T-helper 2 cell treated with Interferon-gamma antibody and Interleukin-4, amounts not matched to agents 5 μg/mL and 100 μg/mL, for 36 hours (primary cell): ENCODE results near the gene PTPN1.

Experiments
- DNase-seq: peaks from one replicate; pipeline ENCODE4 v3.0.0; 2021; ENCODE audit warnings: low spot score
- H3K27ac Mint-ChIP-seq: one replicate; pipeline ENCODE4 v1.8.0; 2021; ENCODE audit warnings: mild to moderate bottlenecking, mixed read lengths
- H3K27me3 Mint-ChIP-seq: one replicate; pipeline ENCODE4 v1.8.0; 2021; ENCODE audit warnings: low read depth, mixed read lengths
- H3K36me3 Mint-ChIP-seq: one replicate; pipeline ENCODE4 v1.8.0; 2021; ENCODE audit warnings: low read depth, mixed read lengths
- H3K4me1 Mint-ChIP-seq: one replicate; pipeline ENCODE4 v1.8.0; 2021; ENCODE audit warnings: low read depth, mixed read lengths
- H3K4me3 Mint-ChIP-seq: one replicate; pipeline ENCODE4 v1.8.0; 2022; ENCODE audit warnings: mild to moderate bottlenecking, moderate library complexity, mixed read lengths
- H3K9me3 Mint-ChIP-seq: one replicate; pipeline ENCODE4 v1.8.0; 2021; ENCODE audit warnings: mixed read lengths

The PTPN1 gene

GRCh38 chr20:50580842-50581544 lies 70.8 kb downstream of the PTPN1 start:
- peaks cover 3% of the 10 kb centered on the region for H3K4me1 Mint-ChIP-seq
- H3K36me3 Mint-ChIP-seq, result peaks cover 60% of the 10 kb centered on the region
- DNase-seq, result no peak
- no peak overlapping the region for H3K4me3 Mint-ChIP-seq
- peak overlapping the region; percentile 20 for H3K27ac Mint-ChIP-seq
- H3K27me3 Mint-ChIP-seq, result no peaks in the 10 kb centered on the region
- no peaks in the 10 kb centered on the region for H3K9me3 Mint-ChIP-seq

- H3K27me3 Mint-ChIP-seq, result no peaks in the 10 kb centered on the region
- peaks cover 63% of the 10 kb centered on the region for H3K36me3 Mint-ChIP-seq
- H3K4me1 Mint-ChIP-seq, result peaks cover 3% of the 10 kb centered on the region
- no peak for DNase-seq
- H3K9me3 Mint-ChIP-seq, result no peaks in the 10 kb centered on the region
- H3K4me3 Mint-ChIP-seq, result no peak overlapping the region
- H3K27ac Mint-ChIP-seq, result no peak overlapping the region
Measured at GRCh38 chr20:50582092-50582491, 71.9 kb downstream of the PTPN1 start.

- no peak overlapping the region for H3K27ac Mint-ChIP-seq
- peaks cover 61% of the 10 kb centered on the region for H3K36me3 Mint-ChIP-seq
- H3K27me3 Mint-ChIP-seq, result no peaks in the 10 kb centered on the region
- peaks cover 3% of the 10 kb centered on the region for H3K4me1 Mint-ChIP-seq
- no peak overlapping the region for H3K4me3 Mint-ChIP-seq
- DNase-seq, result no peak
- H3K9me3 Mint-ChIP-seq, result no peaks in the 10 kb centered on the region
Measured at GRCh38 chr20:50582591-50583234, 72.5 kb downstream of the PTPN1 start.

GRCh38 chr20:50583442-50584150 lies 73.4 kb downstream of the PTPN1 start:
- DNase-seq, result no peak
- H3K36me3 Mint-ChIP-seq, result peaks cover 58% of the 10 kb centered on the region
- H3K27ac Mint-ChIP-seq, result no peak overlapping the region
- no peak overlapping the region for H3K4me3 Mint-ChIP-seq
- H3K9me3 Mint-ChIP-seq, result no peaks in the 10 kb centered on the region
- peaks cover 3% of the 10 kb centered on the region for H3K4me1 Mint-ChIP-seq
- no peaks in the 10 kb centered on the region for H3K27me3 Mint-ChIP-seq

- Mint-ChIP-seq H3K36me3 (peaks cover 51% of the 10 kb centered on the region), H3K27ac (no peak overlapping the region), H3K4me3 (no peak overlapping the region), H3K4me1 (peaks cover 3% of the 10 kb centered on the region), H3K27me3 (no peaks in the 10 kb centered on the region), H3K9me3 (no peaks in the 10 kb centered on the region)
- DNase-seq, result no peak
Measured at GRCh38 chr20:50584687-50585086, 74.5 kb downstream of the PTPN1 start.

GRCh38 chr20:50585214-50585613 lies 75.0 kb downstream of the PTPN1 start:
- DNase-seq, result no peak
- Mint-ChIP-seq H3K27ac (no peak overlapping the region), H3K9me3 (no peaks in the 10 kb centered on the region), H3K36me3 (peaks cover 48% of the 10 kb centered on the region), H3K27me3 (no peaks in the 10 kb centered on the region), H3K4me1 (peaks cover 3% of the 10 kb centered on the region), H3K4me3 (no peak overlapping the region)

GRCh38 chr20:50585678-50586077 lies 75.5 kb downstream of the PTPN1 start:
- H3K27ac Mint-ChIP-seq, result no peak overlapping the region
- no peaks in the 10 kb centered on the region for H3K9me3 Mint-ChIP-seq
- peaks cover 3% of the 10 kb centered on the region for H3K4me1 Mint-ChIP-seq
- no peak overlapping the region for H3K4me3 Mint-ChIP-seq
- H3K27me3 Mint-ChIP-seq, result no peaks in the 10 kb centered on the region
- H3K36me3 Mint-ChIP-seq, result peaks cover 43% of the 10 kb centered on the region
- no peak for DNase-seq

- peaks cover 39% of the 10 kb centered on the region for H3K36me3 Mint-ChIP-seq
- H3K4me1 Mint-ChIP-seq, result peaks cover 3% of the 10 kb centered on the region
- H3K27me3 Mint-ChIP-seq, result no peaks in the 10 kb centered on the region
- DNase-seq, result no peak
- H3K27ac Mint-ChIP-seq, result no peak overlapping the region
- H3K4me3 Mint-ChIP-seq, result no peak overlapping the region
- no peaks in the 10 kb centered on the region for H3K9me3 Mint-ChIP-seq
Measured at GRCh38 chr20:50586531-50587232, 76.5 kb downstream of the PTPN1 start.

GRCh38 chr20:50587291-50587961 lies 77.2 kb downstream of the PTPN1 start:
- no peak overlapping the region for H3K4me3 Mint-ChIP-seq
- H3K9me3 Mint-ChIP-seq, result no peaks in the 10 kb centered on the region
- peaks cover 3% of the 10 kb centered on the region for H3K4me1 Mint-ChIP-seq
- peaks cover 35% of the 10 kb centered on the region for H3K36me3 Mint-ChIP-seq
- no peaks in the 10 kb centered on the region for H3K27me3 Mint-ChIP-seq
- no peak overlapping the region for H3K27ac Mint-ChIP-seq
- DNase-seq, result no peak

- Mint-ChIP-seq H3K27ac (peak overlapping the region; percentile 63), H3K4me3 (no peak overlapping the region), H3K9me3 (no peaks in the 10 kb centered on the region), H3K36me3 (peaks cover 31% of the 10 kb centered on the region), H3K27me3 (no peaks in the 10 kb centered on the region), H3K4me1 (peaks cover 3% of the 10 kb centered on the region)
- DNase-seq, result peak; percentile 58
Measured at GRCh38 chr20:50588034-50588736, 78.0 kb downstream of the PTPN1 start.

- Mint-ChIP-seq H3K36me3 (peaks cover 26% of the 10 kb centered on the region), H3K27me3 (no peaks in the 10 kb centered on the region), H3K27ac (no peak overlapping the region), H3K4me3 (no peak overlapping the region), H3K4me1 (no peaks in the 10 kb centered on the region), H3K9me3 (no peaks in the 10 kb centered on the region)
- no peak for DNase-seq
Measured at GRCh38 chr20:50589548-50590347, 79.6 kb downstream of the PTPN1 start.

- no peak for DNase-seq
- no peak overlapping the region for H3K27ac Mint-ChIP-seq
- no peaks in the 10 kb centered on the region for H3K4me1 Mint-ChIP-seq
- H3K4me3 Mint-ChIP-seq, result no peak overlapping the region
- H3K27me3 Mint-ChIP-seq, result no peaks in the 10 kb centered on the region
- H3K36me3 Mint-ChIP-seq, result peaks cover 21% of the 10 kb centered on the region
- H3K9me3 Mint-ChIP-seq, result no peaks in the 10 kb centered on the region
Measured at GRCh38 chr20:50590348-50590664, 80.1 kb downstream of the PTPN1 start.
